Activated CD4-positive, alpha-beta memory T cell treated with anti-CD3 and anti-CD28 coated beads for 36 hours (primary cell): Measurements from ENCODE around the gene SMIM35. TPM values are rescaled to one million over a fixed set of nuclear protein-coding genes. Genes with fewer than 3 reads are reported as not detected.

Experiments
- CTCF ChIA-PET: fragments of 350-600 bp; sonication (Branson Sonifier 250); formaldehyde crosslinking; loops from one replicate; lab custom pipeline; 2021; ENCODE audit warnings: antibody characterized with exemption, inconsistent platforms; lab: Charles Lee
- POLR2A ChIA-PET: fragments of 350-600 bp; sonication (Branson Sonifier 250); formaldehyde crosslinking; loops from one replicate; lab custom pipeline; 2021; ENCODE audit warnings: antibody characterized with exemption; lab: Charles Lee
- DNase-seq: peaks from one replicate; pipeline ENCODE4 v3.0.0-alpha.2; 2020
- H3K27ac Mint-ChIP-seq: one replicate; pipeline ENCODE4 v1.8.0; 2021; ENCODE audit warnings: mixed read lengths
- H3K27me3 Mint-ChIP-seq: one replicate; pipeline ENCODE4 v1.8.0; 2021; ENCODE audit warnings: mixed read lengths
- H3K36me3 Mint-ChIP-seq: one replicate; pipeline ENCODE4 v1.8.0; 2021; ENCODE audit warnings: mixed read lengths
- H3K4me1 Mint-ChIP-seq: one replicate; pipeline ENCODE4 v1.8.0; 2021; ENCODE audit warnings: low read depth, mixed read lengths
- H3K4me3 Mint-ChIP-seq: one replicate; pipeline ENCODE4 v1.8.0; 2021; ENCODE audit warnings: mild to moderate bottlenecking, mixed read lengths
- H3K9me3 Mint-ChIP-seq: one replicate; pipeline ENCODE4 v1.8.0; 2021; ENCODE audit warnings: mixed read lengths
- intact Hi-C: fragments of 100-400 bp; cut with micrococcal nuclease; formaldehyde crosslinking; loops from one replicate; pipeline ENCODE4 v1.15.1; 2023
- total RNA-seq, 2 experiments: library from RNA; stranded (reverse); gene quantifications; one replicate each; pipeline ENCODE4 v1.2.3, GENCODE V29; 2021

Gene SMIM35
- total RNA-seq, 2 experiments from 2014 or later, result 0.22 to 0.40 TPM

DNA sequence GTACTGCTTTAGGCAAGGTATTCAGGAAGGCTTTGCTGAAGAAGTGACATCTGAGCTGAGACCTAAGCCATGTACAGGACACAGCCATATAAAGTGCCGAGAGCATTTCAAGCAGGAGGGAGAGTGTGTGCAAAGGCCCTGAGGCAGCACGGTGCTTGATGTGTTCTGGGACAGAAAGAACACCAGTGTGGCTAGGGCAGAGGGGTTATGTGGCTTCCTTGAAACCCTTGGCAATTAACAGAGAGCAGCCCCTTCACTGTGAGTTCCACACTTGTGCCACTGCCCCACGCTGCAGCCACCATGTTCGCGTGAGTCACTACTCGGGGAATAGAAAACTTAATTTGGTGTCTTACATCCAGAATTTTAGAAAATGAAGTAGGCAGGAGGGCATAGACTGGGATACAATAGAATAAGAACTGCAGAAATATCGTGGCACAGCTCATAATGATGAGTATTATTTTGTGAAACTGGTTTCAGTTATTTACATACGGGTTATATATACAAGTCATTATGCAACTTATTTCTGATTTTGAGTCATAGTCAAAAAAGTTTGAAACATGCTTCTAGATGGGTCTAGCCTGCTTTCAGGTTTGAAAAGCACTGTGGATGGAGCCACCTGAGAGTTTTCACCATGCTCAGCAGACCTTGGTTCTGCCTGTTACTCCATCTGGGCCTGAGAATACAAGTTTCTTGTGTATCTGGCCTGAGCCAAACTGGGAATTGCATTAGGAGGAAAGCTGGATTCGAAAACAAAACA, 88.8 kb downstream of the SMIM35 start:
- ChIA-PET CTCF (interaction anchor here (0.9 to 7.4 kb wide), 5 partner anchors 10 to 190 kb away, joined by 3 to 79 read pairs (median 14); no protein-coding TSS in a partner anchor), POLR2A (interaction anchor here (0.6 to 12.0 kb wide), 6 partner anchors 10 to 232 kb away, joined by 3 to 265 read pairs (median 10); partner anchors contain the start of gene IL10RA)
- intact Hi-C loops, result loop anchor here (1.0 kb wide), 1 partner anchor 11 kb away; no protein-coding TSS in a partner anchor
- Mint-ChIP-seq H3K36me3 (peaks cover 80% of the 10 kb centered on the region), H3K4me1 (peaks cover 100% of the 10 kb centered on the region), H3K4me3 (no peak overlapping the region), H3K27me3 (no peaks in the 10 kb centered on the region), H3K9me3 (peaks cover 8% of the 10 kb centered on the region), H3K27ac (peak overlapping the region; percentile 90)
- DNase-seq, result peak; percentile 65

- no peak overlapping the region for H3K4me3 Mint-ChIP-seq
- ChIA-PET POLR2A (interaction anchor here (0.6 to 12.0 kb wide), 9 partner anchors 10 to 232 kb away, joined by 3 to 265 read pairs (median 5); partner anchors contain the start of gene IL10RA), CTCF (interaction anchor here (1.0 to 7.4 kb wide), 5 partner anchors 9 to 55 kb away, joined by 3 to 79 read pairs (median 9); no protein-coding TSS in a partner anchor)
- H3K4me1 Mint-ChIP-seq, result peaks cover 100% of the 10 kb centered on the region
- H3K27me3 Mint-ChIP-seq, result no peaks in the 10 kb centered on the region
- DNase-seq, result no peak
- H3K9me3 Mint-ChIP-seq, result peaks cover 8% of the 10 kb centered on the region
- H3K27ac Mint-ChIP-seq, result peak overlapping the region; percentile 90
- H3K36me3 Mint-ChIP-seq, result peaks cover 86% of the 10 kb centered on the region
- intact Hi-C loops, result no loop called here
Measured at GRCh38 chr11:117997406-117997805, 89.4 kb downstream of the SMIM35 start.

DNA sequence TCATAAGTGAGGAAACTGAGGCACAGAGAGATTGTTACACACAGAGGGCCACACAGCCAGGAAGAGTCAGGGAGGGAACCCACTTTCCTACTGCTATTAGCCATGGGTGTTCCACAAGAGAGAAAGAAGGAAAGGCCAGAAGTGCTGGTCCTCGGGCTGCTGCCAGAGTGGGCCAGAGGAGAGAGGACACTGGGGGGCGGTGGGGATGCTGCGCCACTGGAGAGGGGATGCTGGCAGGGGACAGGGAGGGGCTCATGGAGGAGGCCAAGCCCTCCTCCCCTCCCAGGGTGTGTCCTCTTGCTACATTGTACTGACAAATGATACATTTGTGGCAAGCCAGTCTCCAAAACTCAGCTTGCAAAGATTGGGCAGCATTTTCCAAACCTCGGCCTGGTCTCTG, 90.7 kb downstream of the SMIM35 start:
- peaks cover 94% of the 10 kb centered on the region for H3K36me3 Mint-ChIP-seq
- H3K4me1 Mint-ChIP-seq, result peaks cover 98% of the 10 kb centered on the region
- intact Hi-C loops, result no loop called here
- POLR2A ChIA-PET, result interaction anchor here (0.9 to 12.0 kb wide), 5 partner anchors 8 to 56 kb away, joined by 3 to 265 read pairs (median 3); partner anchors contain the start of gene IL10RA
- CTCF ChIA-PET, result interaction anchor here (0.8 to 7.4 kb wide), 6 partner anchors 8 to 56 kb away, joined by 3 to 79 read pairs (median 8); no protein-coding TSS in a partner anchor
- H3K4me3 Mint-ChIP-seq, result no peak overlapping the region
- H3K9me3 Mint-ChIP-seq, result peaks cover 8% of the 10 kb centered on the region
- no peak for DNase-seq
- peak overlapping the region; percentile 90 for H3K27ac Mint-ChIP-seq
- no peaks in the 10 kb centered on the region for H3K27me3 Mint-ChIP-seq

DNA sequence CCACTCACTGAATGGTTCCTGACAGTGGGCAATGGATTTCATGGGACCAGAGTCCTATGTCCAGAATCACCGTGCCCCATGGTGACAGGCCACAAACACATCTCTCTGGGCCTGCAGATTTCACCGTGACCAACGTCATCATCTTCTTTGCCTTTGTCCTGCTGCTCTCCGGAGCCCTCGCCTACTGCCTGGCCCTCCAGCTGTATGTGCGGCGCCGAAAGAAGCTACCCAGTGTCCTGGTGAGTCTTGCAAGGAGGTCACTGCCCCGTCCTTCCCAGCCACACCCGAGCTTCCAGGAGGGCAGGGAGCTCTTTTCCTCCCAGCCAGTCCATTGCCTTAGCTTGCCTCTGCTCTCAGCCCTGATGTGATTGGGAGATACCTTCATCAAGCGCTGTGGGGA, 91.3 kb downstream of the SMIM35 start:
- no peak overlapping the region for H3K4me3 Mint-ChIP-seq
- H3K9me3 Mint-ChIP-seq, result peaks cover 8% of the 10 kb centered on the region
- DNase-seq, result no peak
- ChIA-PET CTCF (interaction anchor here (1.6 to 2.7 kb wide), 3 partner anchors 10 to 48 kb away, joined by 6 to 9 read pairs (median 9); partner anchors contain the start of gene IL10RA), POLR2A (interaction anchor here (0.9 to 12.0 kb wide), 4 partner anchors 8 to 50 kb away, joined by 3 to 265 read pairs (median 3); partner anchors contain the start of gene IL10RA)
- H3K27ac Mint-ChIP-seq, result peak overlapping the region; percentile 66
- H3K27me3 Mint-ChIP-seq, result no peaks in the 10 kb centered on the region
- H3K36me3 Mint-ChIP-seq, result peaks cover 97% of the 10 kb centered on the region
- H3K4me1 Mint-ChIP-seq, result peaks cover 97% of the 10 kb centered on the region
- intact Hi-C loops, result no loop called here

- intact Hi-C loops, result no loop called here
- Mint-ChIP-seq H3K27me3 (no peaks in the 10 kb centered on the region), H3K4me3 (no peak overlapping the region), H3K27ac (peak overlapping the region; percentile 35), H3K9me3 (peaks cover 8% of the 10 kb centered on the region), H3K36me3 (peaks cover 97% of the 10 kb centered on the region), H3K4me1 (peaks cover 97% of the 10 kb centered on the region)
- POLR2A ChIA-PET, result interaction anchor here (0.9 to 12.0 kb wide), 4 partner anchors 6 to 43 kb away, joined by 3 to 265 read pairs (median 6); partner anchors contain the start of gene IL10RA
- CTCF ChIA-PET, result interaction anchor here (0.9 to 2.7 kb wide), 3 partner anchors 8 to 59 kb away, joined by 6 to 9 read pairs (median 9); partner anchors contain the start of gene IL10RA
- no peak for DNase-seq
Measured at GRCh38 chr11:117993988-117994745, 92.6 kb downstream of the SMIM35 start.

DNA sequence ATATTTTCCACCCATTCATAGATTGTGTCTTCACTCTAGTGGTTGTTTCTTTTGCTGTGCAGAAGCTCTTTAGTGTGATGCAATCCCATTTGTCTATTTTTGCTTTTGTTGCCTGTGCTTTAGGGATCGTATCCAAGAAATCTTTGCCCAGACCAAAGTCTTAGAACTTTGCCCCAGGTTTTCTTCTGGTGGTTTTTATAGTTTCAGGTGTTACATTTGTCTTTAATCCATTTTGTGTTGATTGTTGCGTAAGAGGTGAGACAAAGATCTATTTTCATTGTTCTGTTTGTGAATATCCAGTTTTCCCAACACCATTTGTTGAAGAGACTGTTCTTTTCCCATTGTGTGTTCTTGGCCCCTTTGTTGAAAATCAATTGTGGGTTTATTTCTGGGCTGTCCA, 94.1 kb downstream of the SMIM35 start:
- peaks cover 98% of the 10 kb centered on the region for H3K36me3 Mint-ChIP-seq
- no peaks in the 10 kb centered on the region for H3K27me3 Mint-ChIP-seq
- ChIA-PET POLR2A (no interaction called here), CTCF (no interaction called here)
- H3K4me1 Mint-ChIP-seq, result peaks cover 90% of the 10 kb centered on the region
- peak overlapping the region; percentile 55 for H3K27ac Mint-ChIP-seq
- intact Hi-C loops, result no loop called here
- H3K4me3 Mint-ChIP-seq, result peak overlapping the region; percentile 21
- H3K9me3 Mint-ChIP-seq, result peaks cover 7% of the 10 kb centered on the region
- DNase-seq, result no peak

DNA sequence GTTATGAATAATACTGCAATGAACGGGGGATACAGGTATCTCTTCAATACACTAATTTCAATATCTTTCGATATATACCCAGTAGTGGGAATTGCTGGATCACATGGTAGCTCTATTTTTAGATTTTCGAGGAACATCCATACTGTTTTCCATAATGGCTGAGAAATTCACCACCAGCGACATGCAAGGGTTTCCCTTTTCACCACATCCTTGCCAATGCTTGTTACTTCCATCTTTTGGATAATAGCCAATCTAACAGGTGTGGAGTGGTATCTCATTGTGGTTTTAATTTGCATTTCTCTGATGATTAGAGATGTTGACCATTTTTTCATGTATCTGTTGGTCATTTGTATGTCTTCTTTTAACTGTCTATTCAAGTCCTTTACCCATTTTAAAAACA, 94.6 kb downstream of the SMIM35 start:
- peaks cover 2% of the 10 kb centered on the region for H3K9me3 Mint-ChIP-seq
- H3K4me1 Mint-ChIP-seq, result peaks cover 90% of the 10 kb centered on the region
- ChIA-PET POLR2A (no interaction called here), CTCF (interaction anchor here (7.7 kb wide), 1 partner anchor 44 kb away, joined by 92 read pairs; no protein-coding TSS in a partner anchor)
- H3K36me3 Mint-ChIP-seq, result peaks cover 98% of the 10 kb centered on the region
- intact Hi-C loops, result no loop called here
- no peaks in the 10 kb centered on the region for H3K27me3 Mint-ChIP-seq
- peak overlapping the region; percentile 42 for H3K4me3 Mint-ChIP-seq
- H3K27ac Mint-ChIP-seq, result no peak overlapping the region
- DNase-seq, result no peak

GRCh38 chr11:117989351-117990102, 97.2 kb downstream of the SMIM35 start:
- DNase-seq, result peak; percentile 8
- ChIA-PET POLR2A (interaction anchor here (4.3 to 7.7 kb wide), 3 partner anchors 10 to 62 kb away, joined by 34 to 265 read pairs (median 38); no protein-coding TSS in a partner anchor), CTCF (interaction anchor here (1.0 to 9.0 kb wide), 5 partner anchors 12 to 145 kb away, joined by 3 to 92 read pairs (median 45); no protein-coding TSS in a partner anchor)
- Mint-ChIP-seq H3K27ac (peak overlapping the region; percentile 97), H3K4me1 (peaks cover 73% of the 10 kb centered on the region), H3K27me3 (no peaks in the 10 kb centered on the region), H3K4me3 (peak overlapping the region; percentile 82), H3K9me3 (no peaks in the 10 kb centered on the region), H3K36me3 (peaks cover 91% of the 10 kb centered on the region)
- intact Hi-C loops, result loop anchor here (5.0 kb wide), 3 partner anchors 172 to 757 kb away; partner anchors contain the start of genes KMT2A, PCSK7 and RNF214

DNA sequence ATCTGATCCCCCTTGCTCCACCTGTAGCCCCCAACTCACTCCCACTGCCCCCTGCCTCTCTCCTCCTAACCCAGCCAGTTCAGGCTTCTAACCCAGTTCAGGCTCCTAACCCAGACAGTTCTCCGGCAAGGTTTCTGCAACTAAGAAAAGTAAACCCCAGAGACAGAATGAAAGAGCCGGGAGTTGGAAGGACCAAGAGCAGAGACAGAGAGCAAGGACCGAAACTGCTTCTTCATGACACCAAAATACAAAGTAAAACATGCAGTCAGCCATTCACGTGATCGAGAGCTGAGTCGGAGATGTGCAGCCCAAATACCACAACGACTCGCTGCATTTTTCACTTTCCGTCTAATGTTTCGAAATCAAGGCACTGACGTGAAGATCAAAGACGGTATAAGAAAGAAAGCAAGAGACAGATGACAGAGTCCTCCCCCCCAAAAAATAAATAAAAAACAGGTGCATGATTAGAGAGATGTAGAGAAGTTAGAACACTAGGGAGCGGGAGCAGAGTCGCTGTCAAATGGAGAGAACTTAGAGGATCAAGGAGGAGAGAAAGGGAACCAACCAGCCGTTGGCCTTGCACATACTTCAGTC, 99.7 kb downstream of the SMIM35 start:
- peaks cover 74% of the 10 kb centered on the region for H3K36me3 Mint-ChIP-seq

More for the DNA sequence above, 99.7 kb downstream of the SMIM35 start:
- peak; percentile 86 for DNase-seq
- ChIA-PET CTCF (interaction anchor here (0.6 to 9.0 kb wide), 12 partner anchors 8 to 180 kb away, joined by 3 to 92 read pairs (median 7); no protein-coding TSS in a partner anchor), POLR2A (interaction anchor here (0.6 to 7.7 kb wide), 20 partner anchors 9 to 453 kb away, joined by 3 to 265 read pairs (median 6); no protein-coding TSS in a partner anchor)
- H3K27me3 Mint-ChIP-seq, result no peaks in the 10 kb centered on the region
- peak overlapping the region; percentile 97 for H3K27ac Mint-ChIP-seq
- H3K9me3 Mint-ChIP-seq, result no peaks in the 10 kb centered on the region
- H3K4me1 Mint-ChIP-seq, result peaks cover 70% of the 10 kb centered on the region
- H3K4me3 Mint-ChIP-seq, result peak overlapping the region; percentile 82
- intact Hi-C loops, result loop anchor here (1.0 to 5.0 kb wide), 10 partner anchors 11 to 755 kb away; partner anchors contain the start of genes KMT2A, PCSK7 and RNF214
